ENCODE data around the gene MOGAT3.

The MOGAT3 gene

DNA sequence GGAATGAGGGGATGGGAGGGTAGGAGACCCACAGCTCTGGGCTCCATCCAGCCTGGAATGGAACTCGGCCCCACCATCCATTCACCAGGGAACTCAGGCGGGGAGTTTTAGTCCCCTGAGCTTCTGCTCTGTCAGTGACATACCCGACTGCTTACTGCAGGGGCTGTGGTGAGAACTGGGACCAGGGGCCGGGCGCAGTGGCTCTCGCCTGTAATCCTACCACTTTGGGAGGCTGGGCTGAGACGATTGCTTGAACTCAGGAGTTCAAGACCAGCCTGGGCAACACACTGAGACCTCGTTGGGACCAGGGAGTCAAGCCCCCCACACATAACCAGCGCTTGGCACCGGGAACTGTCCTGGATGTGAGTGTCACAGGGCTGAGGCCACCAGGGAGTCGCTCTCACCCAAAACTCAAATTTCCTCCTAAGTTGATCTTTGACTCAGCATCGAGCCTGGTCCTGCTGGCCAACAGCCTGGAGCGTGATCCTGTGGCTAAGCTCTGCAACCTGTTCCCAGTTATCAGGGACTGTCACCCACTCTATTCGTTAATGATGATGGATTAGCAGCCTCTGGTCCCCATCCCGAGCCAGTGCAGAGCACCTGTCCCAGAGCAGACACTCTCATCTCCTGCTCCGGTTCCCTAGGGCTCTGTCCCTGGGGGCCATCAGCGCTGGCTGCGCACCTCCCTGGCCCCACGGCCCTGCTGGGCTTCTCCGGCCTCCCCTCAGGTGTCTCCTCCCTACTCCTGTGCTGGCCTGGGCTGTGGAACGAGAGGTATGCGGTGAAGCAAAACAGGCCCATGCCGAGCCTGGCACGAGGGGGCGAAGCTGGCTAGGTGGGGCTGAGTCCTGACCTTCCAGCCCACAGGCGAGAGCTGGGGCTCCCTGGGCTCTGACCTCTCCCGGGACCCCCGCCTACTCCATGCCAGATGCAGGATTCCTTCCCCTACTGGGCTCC lies 37.7 kb upstream of the MOGAT3 start:
- no peak for TF ChIP-seq GATA3 (IDR thresholded peaks at IDR 0.05; ENCODE audit: low read depth, low read length)
- no peak for TF ChIP-seq GATA2 (IDR thresholded peaks at IDR 0.05; ENCODE audit: low read depth, low read length)

GRCh38 chr7:101237206-101238067 lies 36.6 kb upstream of the MOGAT3 start, which contains the start of gene CLDN15:
CLDN15 (minus strand) TSS chr7:101237802; CDS start chr7:101237581, 221 bp downstream.
- TF ChIP-seq GATA3 (IDR thresholded peaks at IDR 0.05; ENCODE audit: low read depth, low read length) (no peak), GATA2 (IDR thresholded peaks at IDR 0.05; ENCODE audit: low read depth, low read length) (no peak)

GRCh38 chr7:101236292-101236835 lies 35.5 kb upstream of the MOGAT3 start:
- no peak for TF ChIP-seq GATA3 (IDR thresholded peaks at IDR 0.05; ENCODE audit: low read depth, low read length)
- no peak for TF ChIP-seq GATA2 (IDR thresholded peaks at IDR 0.05; ENCODE audit: low read depth, low read length)

GRCh38 chr7:101235522-101235921 lies 34.7 kb upstream of the MOGAT3 start:
- TF ChIP-seq GATA2 (IDR thresholded peaks at IDR 0.05; ENCODE audit: low read depth, low read length): no peak
- no peak for TF ChIP-seq GATA3 (IDR thresholded peaks at IDR 0.05; ENCODE audit: low read depth, low read length)

DNA sequence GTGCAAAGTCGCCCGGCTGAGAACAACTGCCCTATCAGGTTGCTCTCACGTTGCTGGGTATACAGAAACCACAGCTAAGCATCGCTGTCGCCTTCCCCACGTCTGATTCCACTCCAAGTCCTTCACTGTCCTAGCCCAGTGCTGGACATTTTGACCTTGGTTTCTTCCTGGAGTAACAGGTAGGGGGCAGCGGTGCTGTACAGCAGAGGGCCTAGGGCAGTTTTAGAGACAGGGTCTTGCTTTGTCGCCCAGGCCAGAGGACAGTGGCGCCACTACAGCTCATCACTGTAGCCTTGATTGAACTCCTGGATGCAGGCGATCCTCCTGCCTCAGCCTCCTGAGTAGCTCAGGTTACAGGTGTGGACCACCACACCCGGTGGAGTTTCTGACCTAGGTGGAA lies 34.2 kb upstream of the MOGAT3 start:
- TF ChIP-seq GATA2 (IDR thresholded peaks at IDR 0.05; ENCODE audit: low read depth, low read length) (no peak), GATA3 (IDR thresholded peaks at IDR 0.05; ENCODE audit: low read depth, low read length) (no peak)

- no peak for TF ChIP-seq GATA2 (IDR thresholded peaks at IDR 0.05; ENCODE audit: low read depth, low read length)
- TF ChIP-seq GATA3 (IDR thresholded peaks at IDR 0.05; ENCODE audit: low read depth, low read length): no peak
Measured at GRCh38 chr7:101234636-101235035, 33.8 kb upstream of the MOGAT3 start.

DNA sequence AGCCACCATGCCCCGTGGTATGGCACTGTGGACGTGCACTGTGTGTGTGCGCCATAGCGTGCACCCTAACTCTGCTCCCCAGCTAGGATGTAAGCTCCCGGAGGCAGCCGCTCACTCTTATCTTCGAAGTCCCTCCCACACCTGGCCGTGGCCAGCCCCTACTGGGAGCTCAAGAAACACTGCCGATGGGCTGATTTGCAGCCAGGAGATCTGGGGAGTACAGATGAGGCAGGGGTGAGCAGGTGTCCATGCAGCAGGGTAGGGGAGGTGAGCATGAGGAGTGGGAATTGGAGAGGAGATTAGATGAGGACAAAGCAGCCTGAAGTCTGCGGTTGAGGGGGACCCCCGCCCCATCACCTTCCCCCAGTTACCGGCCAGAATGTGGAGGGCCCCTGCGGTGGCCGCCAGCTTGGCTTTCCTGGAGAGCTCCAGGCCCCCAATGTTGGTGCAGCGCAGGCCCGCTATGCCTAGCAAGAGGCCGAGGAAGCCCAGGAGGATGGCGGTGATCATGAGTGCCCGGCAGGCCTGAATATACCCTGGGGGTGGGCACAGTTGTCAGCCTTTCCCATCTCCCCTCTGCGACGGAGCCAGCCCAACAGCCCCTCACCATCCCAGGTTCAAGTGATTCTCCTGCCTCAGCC lies 33.2 kb upstream of the MOGAT3 start:
- no peak for TF ChIP-seq GATA2 (IDR thresholded peaks at IDR 0.05; ENCODE audit: low read depth, low read length)
- no peak for TF ChIP-seq GATA3 (IDR thresholded peaks at IDR 0.05; ENCODE audit: low read depth, low read length)

DNA sequence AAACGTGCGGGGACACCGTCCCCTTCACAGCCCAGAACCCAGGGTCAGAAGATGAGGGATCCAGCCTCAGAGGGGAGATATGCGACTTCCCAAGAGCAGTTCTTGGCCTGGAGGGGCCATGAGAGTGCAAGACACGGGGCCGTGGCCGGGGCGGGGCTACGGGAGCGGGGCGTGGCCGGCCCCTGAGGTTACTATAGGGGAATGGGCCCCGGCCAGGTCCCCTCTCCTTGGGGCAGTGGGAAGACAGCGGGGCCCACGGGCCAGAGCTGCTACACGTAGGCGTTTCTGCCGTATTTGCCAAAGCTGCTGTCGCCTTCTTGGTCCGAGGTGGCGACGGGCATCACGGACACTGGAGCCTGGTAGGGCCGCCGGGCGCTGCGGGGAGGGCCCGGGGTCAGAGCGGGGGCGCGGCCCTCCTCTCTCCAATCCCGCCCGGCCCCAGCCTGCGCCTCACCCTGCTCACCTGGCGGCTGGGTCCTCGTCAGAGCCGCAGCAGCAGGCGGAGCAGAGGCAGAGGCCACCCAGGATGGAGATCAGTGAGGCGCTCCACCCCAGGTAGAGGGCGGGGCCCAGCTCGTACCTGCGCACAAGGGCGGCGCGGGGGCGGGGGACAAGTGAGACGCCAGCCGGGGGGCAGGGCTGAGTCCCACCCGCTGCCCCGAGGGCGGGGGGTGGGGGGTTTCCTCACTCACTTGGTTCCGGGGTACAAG lies 31.5 kb upstream of the MOGAT3 start:
- TF ChIP-seq GATA3 (IDR thresholded peaks at IDR 0.05; ENCODE audit: low read depth, low read length) (no peak), GATA2 (IDR thresholded peaks at IDR 0.05; ENCODE audit: low read depth, low read length) (no peak)

- TF ChIP-seq GATA2 (IDR thresholded peaks at IDR 0.05; ENCODE audit: low read depth, low read length) (no peak), GATA3 (IDR thresholded peaks at IDR 0.05; ENCODE audit: low read depth, low read length) (no peak)
Measured at GRCh38 chr7:101231644-101232043, 30.8 kb upstream of the MOGAT3 start.

DNA sequence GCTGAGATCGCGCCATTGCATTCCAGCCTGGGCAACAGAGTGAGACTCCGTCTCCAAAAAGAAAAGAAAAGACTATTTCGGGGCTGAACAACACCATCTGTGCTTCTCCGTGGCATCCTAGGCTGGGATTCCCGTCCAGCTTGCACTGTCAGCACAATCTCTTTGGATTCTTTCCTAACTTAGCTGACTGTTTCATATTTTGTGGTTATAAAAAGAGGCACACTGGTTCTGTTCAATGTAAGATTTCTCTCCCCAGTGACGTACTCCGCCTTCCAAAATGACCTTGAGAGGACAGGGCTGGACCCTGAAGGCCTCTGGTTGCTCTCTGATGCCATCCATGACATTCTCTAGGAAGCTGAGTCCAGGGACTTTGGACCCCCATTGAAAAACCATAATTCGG lies 25.9 kb upstream of the MOGAT3 start:
- TF ChIP-seq GATA3 (IDR thresholded peaks at IDR 0.05; ENCODE audit: low read depth, low read length) (no peak), GATA2 (IDR thresholded peaks at IDR 0.05; ENCODE audit: low read depth, low read length) (no peak)

DNA sequence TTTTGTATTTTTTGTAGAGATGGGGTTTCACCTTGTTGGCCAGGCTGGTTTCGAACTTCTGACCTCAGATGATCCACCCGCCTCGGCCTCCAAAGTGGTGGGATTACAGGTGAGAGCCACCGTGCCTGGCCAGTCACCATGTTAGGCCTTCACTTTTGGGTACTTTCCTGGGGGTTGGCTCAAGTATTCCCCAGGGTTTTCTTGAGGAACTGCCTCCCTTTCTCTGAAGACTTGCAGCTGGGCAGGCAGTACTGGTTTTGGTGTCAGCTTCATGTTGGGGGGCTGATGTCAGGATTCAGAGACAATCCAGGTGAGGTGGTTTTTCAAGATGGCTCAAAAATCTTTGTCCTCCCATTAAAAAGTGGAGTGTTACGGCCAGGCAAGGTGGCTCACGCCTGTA lies 24.8 kb upstream of the MOGAT3 start:
- no peak for TF ChIP-seq GATA2 (IDR thresholded peaks at IDR 0.05; ENCODE audit: low read depth, low read length)
- no peak for TF ChIP-seq GATA3 (IDR thresholded peaks at IDR 0.05; ENCODE audit: low read depth, low read length)

DNA sequence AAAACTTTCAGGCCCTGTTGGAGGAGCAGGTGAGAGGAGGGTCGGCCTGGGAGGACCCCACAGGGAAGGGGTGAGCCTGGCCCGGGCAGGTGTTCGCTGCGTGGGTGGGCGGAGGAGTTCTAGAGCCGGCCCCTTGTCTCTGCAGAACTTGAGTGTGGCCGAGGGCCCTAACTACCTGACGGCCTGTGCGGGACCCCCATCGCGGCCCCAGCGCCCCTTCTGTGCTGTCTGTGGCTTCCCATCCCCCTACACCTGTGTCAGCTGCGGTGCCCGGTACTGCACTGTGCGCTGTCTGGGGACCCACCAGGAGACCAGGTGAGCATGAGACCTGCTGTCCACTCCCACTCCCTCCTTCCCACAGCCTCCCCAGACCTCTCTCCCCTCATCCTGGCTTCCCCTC lies 22.7 kb upstream of the MOGAT3 start:
- TF ChIP-seq GATA3 (IDR thresholded peaks at IDR 0.05; ENCODE audit: low read depth, low read length): no peak
- TF ChIP-seq GATA2 (IDR thresholded peaks at IDR 0.05; ENCODE audit: low read depth, low read length): no peak

GRCh38 chr7:101222275-101222830 lies 21.5 kb upstream of the MOGAT3 start:
- no peak for TF ChIP-seq GATA3 (IDR thresholded peaks at IDR 0.05; ENCODE audit: low read depth, low read length)
- no peak for TF ChIP-seq GATA2 (IDR thresholded peaks at IDR 0.05; ENCODE audit: low read depth, low read length)

Data from SH-SY5Y (cell line).